Measurements from ENCODE around the gene ARID3A.
"Not testable (repeated sequence)": the region's sequence is repeated elsewhere in the genome, so short reads cannot be mapped to it uniquely, and the experiment has no call there.

DNA sequence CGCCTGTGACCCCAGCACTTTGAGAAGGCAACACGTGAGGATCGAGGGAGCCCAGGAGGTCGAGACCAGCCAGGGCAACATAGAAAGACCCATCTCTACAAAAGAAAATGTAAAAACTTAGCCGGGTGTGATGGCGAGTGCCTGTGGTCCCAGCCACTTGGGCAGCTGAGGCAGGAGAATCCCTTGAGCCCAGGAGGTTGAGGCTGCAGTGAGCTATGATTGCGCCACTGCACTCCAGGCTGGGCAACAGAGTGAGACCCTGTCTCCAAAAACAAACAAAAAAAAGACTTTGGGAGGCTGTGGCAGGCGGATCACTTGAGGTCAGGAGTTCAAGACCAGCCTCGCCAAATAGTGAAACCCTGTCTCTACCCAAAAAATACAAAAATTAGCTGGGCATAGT lies 31.7 kb downstream of the ARID3A start:
- TF ChIP-seq, protein P1, sequence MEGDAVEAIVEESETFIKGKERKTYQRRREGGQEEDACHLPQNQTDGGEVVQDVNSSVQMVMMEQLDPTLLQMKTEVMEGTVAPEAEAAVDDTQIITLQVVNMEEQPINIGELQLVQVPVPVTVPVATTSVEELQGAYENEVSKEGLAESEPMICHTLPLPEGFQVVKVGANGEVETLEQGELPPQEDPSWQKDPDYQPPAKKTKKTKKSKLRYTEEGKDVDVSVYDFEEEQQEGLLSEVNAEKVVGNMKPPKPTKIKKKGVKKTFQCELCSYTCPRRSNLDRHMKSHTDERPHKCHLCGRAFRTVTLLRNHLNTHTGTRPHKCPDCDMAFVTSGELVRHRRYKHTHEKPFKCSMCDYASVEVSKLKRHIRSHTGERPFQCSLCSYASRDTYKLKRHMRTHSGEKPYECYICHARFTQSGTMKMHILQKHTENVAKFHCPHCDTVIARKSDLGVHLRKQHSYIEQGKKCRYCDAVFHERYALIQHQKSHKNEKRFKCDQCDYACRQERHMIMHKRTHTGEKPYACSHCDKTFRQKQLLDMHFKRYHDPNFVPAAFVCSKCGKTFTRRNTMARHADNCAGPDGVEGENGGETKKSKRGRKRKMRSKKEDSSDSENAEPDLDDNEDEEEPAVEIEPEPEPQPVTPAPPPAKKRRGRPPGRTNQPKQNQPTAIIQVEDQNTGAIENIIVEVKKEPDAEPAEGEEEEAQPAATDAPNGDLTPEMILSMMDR (IDR thresholded peaks at IDR 0.05), result not testable (repeated sequence)
- TF ChIP-seq POLR2AphosphoS5 (IDR thresholded peaks at IDR 0.05), result not testable (repeated sequence)
